HL-60 (cell line): ENCODE measurements around the gene SPESP1.

Experiments
- CTCF ChIP-seq: IDR thresholded peaks from one replicate; pipeline ENCODE4 v1.5.1; 2011; ENCODE audit warnings: low read length, control low read depth, inconsistent platforms; ENCODE audit not compliant: insufficient read depth
- POLR2AphosphoS5 ChIP-seq: IDR thresholded peaks from 2 replicates; pipeline ENCODE4 v1.6.1; 2012; ENCODE audit warnings: low read depth
- REST ChIP-seq: IDR thresholded peaks from 2 replicates; pipeline ENCODE4 v1.6.1; 2012; ENCODE audit warnings: low read depth; ENCODE audit not compliant: insufficient replicate concordance

- peak; percentile 85 for TF ChIP-seq CTCF
- no peak for TF ChIP-seq POLR2AphosphoS5
- TF ChIP-seq REST: no peak
Measured at GRCh38 chr15:68924866-68925560, 5.3 kb upstream of the SPESP1 start.
